Stimulated activated CD4-positive, alpha-beta T cell treated with anti-CD3 and anti-CD28 coated beads, Interleukin-1b, Interleukin-23, amount 100 ng/mL, for 4 hours (primary cell): ENCODE data around the gene RANBP1.

Source experiments
- DNase-seq, 2 donors: peaks; one replicate each; pipeline ENCODE4 v3.0.0-alpha.2; 2020; ENCODE audit warnings: low read depth in 2 of 2

Gene RANBP1

DNA sequence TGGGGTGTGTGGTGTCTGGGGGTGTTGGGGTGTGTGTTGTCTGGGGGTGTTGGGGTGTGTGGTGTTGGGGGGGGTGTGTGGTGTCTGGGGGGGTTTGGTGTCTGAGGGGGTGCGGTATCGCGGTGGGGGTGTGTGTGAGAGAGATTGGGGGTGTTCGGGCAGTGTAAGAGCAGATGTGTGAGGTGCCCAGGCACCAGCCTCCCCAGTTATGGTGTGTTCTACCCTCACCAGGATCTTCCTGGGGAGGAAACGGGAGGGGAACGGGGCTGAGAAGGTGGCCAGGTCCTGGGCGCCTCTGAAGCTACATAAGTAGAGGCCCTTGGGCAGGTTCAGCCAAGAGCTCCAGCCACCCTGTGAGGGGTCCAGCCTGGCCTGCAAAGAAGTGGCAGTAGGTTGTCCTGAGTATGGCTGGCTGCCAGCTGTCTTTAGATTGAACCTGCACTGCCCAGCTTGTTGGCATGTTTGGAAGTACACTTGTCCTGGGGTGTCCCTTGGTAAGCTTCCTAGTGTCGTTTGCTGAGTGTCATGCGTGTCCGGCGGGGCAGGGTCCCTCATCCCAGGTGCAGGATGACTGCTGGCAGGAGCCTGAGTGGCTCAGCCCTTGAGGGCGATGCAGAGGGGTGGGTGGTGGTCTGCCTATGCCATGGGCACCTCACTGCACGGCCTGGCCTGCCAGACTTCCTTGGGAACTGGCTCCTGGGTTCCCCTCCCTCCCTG, 7.6 kb downstream of the RANBP1 start:
- DNase-seq = no peak

DNA sequence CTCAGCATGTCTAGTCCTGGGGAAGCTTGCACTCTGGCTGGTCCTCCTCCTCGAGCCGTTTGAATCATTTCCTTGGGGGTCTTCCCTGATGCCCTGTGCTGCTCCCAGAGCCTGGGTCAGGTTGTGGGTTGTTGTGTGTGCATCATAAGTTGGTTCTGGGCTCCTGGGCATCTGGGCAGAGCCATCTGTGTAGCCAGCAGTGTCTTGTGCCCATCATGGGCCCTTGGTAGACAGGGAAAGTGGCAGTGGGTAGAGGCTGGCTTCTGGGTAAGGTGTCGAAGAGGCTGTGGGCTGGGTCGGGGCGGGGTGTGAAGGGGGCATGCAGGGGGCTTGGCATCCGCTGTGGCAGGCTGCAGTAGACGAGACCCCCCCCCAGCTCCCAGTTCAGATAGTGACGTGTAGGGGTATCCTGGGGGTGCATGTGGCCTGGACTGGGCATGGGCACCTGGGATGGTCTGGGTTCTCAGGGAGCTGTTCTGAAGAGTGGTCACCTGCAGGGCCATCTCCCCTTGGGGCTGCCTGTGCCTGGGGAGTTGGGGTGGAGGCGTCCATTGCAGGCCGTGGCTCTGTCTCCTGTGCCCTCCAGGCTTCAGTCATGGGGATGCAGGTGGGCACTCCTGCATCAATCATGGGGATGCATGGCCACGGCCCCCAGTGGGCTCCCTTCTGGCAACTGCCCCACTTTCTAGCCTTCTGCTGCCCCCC, 8.3 kb downstream of the RANBP1 start:
- no peak for DNase-seq

DNA sequence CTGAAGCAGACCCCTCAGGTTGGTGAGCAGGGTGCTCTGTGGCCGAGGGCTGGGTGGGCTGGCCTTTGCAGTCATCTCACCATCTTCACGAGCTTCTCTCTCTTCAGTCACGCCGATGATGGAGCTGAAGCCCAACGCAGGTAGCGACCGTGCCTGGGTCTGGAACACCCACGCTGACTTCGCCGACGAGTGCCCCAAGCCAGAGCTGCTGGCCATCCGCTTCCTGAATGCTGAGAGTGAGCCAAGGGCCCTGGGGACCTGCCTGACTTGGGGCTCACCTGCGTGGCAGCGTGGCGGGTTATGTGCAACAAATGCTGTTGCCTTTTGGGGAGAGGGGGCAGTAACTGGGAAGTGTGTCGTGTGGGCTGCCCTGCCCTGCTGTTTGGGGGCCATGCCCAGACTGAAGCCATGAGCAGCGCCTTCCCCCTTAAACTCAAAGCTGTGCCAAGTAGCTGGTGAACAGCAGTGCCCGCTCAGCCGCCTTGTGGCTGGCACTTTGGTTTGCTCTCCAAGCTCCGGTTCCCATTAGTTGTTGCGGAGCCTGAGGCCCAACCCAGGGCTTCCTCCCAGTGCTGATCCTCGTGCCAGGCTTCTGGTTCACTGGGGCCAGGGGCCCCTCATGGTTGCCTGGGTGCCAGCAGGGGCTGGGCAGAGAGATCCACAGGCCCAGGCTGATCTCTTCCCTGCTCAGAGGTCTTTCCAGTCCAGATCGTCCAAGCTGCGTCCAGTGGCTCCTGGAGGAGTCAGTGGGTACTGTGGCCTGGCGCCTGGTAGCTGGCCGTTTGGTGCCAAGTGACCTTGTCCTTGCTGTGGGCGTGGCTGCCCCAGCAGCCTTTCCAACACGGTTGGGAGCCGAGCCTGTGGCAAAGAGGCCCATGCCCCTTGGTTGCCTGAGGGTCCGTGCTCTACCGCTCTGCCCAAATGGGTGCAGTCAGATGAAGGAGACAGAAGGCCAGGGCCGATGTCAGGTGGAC, 9.6 kb downstream of the RANBP1 start:
- DNase-seq = no peak

DNA sequence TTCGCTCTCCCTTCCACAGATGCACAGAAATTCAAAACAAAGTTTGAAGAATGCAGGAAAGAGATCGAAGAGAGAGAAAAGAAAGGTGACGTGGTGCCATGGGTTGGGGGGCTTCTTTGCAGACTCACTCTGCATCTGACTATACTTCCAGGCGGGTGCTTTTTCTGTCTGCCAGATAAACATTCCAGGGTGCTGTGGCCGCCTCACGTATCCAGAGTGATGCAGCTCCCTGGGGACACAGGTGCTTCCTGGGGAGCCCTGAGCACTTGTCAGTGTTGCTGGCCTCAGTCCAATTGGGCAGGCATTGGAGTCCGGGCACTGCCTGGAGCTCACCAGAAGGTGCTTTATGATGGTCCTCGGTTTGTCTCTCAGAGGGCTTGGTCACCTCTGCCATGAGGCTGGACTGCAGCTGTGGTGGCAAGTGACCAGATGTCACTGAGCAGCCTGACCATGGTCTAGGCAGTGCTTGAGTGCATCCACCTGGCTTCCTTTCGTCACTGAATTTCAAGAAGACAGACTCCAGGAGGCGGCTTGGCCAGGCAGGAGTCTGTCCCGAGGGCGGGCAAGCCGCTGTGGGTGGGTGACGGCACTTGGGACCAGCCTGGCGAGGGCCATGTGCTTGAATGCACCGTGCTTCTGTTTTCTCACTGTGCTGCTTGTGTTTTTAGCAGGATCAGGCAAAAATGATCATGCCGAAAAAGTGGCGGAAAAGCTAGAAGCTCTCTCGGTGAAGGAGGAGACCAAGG, 10.6 kb downstream of the RANBP1 start:
- no peak for DNase-seq

DNA sequence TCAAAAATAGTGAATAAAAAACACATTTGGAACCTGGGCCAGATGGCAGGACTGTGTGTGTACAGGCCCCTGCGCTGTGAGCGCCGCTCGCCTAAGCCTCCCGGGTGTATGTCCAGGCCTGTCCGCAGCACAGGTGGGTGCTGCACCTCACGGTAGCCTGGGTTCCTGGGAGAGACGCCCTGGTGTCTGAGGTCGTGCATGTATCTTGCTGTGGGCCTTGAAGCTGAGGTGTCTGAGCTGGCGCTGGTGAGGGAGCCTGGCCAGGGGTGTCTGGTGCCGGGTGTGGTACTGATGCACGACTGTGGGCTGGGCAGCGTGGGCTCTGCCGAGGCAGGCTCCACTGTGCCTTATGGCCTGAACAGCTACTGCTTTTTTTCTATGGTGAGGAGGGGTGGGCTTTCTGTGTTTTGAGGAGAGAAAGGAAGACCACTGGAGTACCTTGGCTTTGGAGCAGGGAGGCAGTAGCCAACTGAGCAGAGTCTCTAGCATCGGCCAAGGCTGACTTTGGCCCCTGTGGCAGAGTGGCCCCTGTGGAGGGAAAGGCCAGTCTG, 11.5 kb downstream of the RANBP1 start:
- no peak for DNase-seq

DNA sequence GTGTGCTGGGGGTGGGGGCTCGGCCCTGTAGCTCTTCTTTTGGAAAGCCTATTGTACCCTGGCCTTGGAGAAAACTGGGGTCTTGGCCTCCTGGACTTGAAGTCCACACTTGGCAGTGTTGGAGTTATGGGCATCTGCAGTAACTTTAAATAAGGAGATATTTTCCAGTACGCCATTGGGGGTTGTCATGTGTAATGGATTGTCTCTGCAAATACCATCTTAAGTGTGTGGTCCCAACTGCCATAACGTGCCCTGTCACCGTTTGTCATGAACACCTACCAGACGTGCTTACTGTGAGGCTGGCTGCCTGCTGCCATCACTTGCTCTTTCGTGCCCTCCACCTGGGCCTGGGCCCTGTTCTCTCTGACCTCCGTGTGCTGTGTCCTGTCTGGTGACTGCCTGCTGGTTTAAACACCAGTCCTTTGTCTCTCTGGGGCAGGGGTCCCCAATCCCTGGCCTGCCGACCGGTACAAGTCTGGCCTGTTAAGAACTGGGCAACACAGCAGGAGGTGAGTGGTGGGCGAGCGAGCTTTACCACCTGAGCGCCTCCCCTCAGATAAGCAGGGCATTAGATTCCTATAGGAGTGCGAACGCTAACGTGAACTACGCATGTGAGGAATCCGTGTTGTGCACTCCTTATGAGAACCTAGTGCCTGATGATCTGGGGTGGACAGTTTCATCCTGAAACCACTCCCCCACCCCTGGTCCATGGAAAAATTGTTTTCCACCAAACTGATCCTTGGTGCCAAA, 12.1 kb downstream of the RANBP1 start:
- DNase-seq = no peak

DNA sequence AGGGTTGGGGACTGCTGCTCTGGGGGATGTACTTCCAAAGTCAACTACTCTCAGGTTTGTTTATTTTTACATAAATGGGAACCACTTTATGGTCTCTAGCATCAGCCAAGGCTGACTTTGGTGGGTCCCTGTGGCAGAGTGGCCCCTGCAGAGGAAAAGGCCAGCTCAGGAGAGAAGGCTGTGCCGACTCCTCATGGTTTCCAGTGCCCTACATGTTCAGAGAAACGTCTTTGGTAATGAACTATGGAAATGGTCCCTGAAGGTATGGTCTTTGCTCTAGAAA, 12.7 kb downstream of the RANBP1 start:
- DNase-seq = no peak

DNA sequence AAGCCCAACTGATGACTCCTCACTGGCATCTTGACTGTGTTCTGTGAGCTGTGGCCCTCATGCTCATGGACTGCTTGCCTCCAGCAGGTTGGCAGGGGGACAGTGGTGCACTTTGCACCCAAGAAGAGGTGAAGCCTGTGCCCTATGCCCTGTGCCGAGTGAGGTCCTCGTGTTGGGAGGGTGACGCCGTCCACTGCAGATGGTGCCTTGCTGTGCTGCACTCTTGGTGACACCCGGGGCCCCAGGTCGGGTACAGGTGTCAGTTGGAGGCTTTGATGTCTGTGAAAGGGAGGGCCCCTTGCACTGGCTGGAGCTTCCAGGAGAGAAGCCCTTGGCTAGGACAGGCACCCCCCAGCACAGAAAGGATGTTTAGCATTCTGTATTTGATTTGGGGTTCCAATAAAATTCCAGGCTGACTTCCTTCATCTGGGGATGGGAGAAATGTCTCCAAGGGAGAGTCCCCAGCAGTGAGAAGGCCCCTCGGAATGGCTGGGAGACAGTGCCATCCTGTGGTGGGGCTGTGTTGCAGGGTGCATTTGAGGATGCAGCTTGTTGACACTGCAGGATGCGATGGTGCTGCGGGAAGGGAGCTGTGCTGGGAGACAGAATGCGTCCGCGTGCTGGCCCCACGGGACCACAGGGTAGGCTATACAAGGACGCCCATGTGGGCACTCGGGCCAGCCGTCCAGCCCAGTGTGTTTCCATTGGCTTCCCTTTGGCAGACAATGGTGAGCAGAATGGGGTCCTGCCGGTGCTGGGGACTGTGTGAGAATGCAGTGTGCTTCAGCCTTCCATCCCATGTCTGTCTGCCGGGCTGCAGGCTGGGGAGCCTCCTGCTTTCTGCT, 13.2 kb downstream of the RANBP1 start:
- peak; percentile 40 to 43 for DNase-seq

DNA sequence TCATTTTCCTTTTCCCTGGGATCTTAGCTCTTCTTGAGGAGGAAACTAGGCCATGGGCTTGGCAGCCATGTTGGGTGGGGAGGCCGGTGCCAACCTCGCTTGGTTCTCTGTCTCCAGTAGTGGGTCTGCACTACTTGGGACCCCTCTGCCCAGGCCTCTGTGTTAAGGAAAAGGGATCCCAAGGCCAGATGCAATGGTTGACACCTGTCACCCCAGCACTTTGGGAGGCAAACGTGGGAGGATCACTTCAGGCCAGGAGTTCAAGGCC, 13.8 kb downstream of the RANBP1 start:
- DNase-seq = no peak

DNA sequence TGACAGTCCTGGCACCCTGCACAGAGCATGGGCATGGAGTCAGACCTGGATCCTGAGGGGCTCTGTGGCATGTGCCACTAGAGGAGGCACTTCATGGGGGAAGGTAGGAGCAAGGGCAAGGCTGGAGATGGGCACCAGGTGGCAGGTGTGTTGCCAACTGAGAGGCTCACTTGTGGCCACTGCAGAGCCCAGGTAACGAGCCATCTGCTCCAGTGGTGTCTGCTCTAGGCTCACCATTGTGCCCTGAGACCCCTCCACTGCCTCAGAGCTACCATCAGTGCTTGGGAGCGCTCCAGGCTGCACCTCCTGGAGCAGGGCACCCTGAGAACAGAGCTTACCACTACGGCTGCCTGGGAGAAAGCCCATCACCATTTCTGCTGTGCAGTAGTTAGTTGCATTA, 14.4 kb downstream of the RANBP1 start:
- DNase-seq = no peak

DNA sequence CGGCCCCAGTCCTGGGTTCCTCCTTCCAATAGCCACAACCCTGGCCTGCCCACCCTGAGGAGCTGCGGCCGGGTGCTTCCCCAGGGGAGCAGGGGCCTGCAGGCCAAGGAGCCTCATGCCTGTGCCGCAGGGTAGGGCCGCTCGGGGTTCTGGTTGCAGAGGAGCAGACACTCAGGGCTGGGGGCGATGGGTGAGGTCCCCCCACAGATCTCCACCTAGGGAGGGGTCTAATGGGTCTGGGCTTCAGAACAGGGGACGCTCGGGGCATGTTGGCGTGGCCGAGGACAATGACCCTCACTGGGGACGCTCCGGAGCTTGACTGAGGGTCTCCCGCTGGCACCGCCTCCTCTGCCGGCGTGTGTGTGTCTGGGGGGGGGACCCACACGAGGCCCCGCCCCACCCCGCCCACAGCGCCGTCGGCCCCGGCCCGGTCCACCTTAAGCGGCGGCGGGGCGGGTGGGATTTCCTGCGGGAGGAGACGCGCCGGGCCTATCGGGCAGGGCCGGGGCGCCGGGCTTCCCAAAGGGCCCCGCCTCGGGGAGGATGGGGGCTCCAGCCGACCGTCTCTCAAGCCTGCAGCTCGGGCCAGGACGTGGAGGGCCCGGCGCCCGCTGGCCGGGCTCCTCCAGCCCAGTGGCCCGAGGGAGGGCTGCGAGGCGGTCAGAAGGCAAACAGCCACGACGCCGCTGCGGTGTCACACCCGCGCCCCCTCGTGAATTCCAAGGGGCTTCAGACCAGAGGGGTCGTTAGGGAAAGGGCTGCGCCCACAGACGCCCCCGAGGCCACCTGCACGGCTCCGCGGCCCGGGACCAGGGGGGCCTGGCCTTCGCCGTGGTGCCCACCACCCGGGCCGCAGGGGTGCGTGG, 15.1 kb downstream of the RANBP1 start:
- DNase-seq = peak; percentile 65 to 85

DNA sequence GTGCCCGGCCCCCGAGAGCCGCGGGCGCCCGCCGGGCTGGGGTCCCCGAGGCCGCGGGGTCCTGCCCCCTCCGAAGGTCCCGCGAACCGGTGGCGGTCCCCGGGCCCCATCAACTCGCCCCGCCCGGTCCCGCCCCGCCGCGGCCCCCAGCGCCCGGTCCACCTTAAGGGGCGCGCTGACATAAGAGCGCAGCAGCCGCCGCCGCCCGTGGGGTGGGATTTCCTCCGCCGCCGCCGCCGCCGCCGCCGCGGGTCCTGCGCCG, 15.6 kb downstream of the RANBP1 start, which contains the start of gene ZDHHC8:
Gene ZDHHC8, plus strand, starts transcription at position 208 of the 262 bp plus-strand sequence. CDS start 144 bp downstream, outside the sequence.
- DNase-seq = peak; percentile 27 to 62

DNA sequence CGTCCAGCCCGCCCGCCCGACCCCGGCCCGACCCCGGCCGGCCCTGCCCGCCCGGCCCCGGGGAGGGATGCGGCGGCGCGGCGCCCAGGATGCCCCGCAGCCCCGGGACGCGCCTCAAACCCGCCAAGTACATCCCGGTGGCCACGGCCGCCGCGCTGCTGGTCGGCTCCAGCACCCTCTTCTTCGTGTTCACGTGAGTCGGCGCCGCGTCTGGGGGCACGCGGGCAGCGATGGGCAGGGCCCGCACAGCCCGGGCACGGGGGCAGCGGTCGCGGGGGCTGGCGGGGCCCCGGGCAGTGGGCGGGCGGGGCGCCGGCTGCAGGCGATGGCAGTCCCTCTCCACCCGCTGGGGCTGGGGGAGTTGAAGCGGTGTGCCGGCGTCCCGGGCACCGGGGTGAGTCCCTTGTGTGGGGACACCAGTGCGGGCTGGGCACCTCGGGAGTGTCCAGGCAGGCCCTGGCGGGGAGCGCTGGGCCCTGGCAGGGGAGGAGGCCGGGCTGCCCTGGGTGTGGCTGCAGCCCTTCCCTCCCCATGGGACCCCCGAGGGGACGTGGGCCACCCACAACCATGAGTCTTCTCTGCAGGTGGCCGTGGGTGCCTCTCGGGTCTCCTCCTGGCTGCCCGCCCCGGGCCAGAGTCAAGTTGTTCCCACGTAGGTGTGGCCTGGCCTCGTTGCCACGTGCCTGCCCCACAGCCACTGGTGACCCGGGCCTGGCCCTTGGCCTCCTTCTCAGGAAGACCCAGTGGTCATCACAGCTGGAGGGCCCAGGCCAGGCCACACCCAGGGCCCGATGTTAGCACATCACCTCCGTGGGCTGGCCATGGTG, 16.2 kb downstream of the RANBP1 start:
- DNase-seq = no peak

DNA sequence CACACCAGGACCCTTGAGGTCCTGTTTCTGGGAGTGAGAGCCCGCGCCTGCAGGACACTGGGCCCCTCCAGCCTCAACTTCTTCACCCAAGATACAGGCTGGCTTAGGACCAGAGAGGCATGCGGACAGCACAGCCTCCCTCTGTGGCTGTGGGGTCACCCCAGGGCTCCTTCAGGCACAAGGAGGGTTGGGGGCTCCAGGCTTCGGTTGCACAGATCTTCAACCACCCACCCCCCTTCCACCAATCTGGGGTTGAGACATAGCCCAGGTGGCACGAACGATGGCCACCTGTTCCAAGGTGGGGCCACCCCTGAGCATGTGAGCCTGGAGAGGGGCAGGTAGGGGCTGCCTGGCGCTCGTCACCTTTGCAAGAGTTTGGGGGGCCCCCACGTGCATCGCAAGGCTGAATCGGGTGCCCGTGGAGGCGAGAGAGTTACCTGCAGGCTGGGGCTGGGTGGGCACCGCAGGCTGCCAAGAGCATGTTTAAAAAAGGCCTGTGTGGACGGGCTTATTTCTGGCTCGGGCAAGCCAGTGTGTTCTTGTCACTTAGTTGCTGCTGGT, 16.9 kb downstream of the RANBP1 start:
- DNase-seq = no peak

DNA sequence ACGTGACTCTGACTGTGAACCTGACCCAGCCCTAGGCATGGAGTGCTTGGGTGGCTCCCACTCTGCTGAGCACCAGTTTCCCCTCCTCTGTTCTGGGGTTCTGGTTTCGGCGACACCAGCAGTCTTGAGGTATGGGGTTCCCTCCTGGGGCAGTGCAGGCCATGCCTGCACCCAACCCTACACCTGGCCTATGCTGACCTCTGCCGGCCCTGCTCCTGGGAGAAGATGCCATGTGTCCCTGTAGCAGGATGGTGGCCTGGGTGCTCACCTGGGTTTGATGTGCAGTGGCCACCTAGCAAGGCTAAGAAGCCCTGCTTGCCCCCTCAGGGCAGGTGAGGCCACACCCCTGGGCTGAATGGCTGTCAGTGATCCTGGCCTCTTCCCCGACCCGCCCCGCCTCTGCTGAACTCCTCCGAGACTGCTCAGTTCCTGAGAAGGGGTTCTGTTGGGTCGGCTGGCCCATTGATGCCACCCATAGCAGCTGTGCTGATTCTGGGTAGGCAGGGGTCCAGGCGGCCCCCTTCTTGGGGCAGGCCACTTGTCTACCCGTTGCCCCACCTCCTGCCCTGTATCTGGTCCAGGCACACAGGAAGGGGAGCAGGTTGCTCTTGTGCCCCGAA, 18.1 kb downstream of the RANBP1 start:
- DNase-seq = no peak

DNA sequence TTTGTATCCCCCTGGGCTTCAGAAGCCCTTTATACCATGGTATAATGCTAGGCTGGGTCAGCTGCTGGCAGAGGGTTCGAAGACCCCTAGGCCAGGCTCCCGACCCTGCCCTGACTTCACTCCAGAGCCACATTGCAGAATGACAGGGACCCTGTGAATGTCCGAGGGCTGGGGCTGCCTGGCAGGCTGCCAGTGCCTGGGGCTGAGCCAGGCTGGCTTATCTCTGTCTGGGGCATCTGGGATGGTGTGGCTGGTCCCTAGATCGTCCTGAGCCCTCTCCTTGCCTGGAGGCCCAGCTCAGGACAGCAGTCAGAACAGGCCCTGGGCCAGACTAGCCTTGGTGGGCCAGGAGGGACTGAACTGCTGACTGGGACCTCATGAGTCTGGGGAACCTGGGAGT, 19.4 kb downstream of the RANBP1 start:
- no peak for DNase-seq

DNA sequence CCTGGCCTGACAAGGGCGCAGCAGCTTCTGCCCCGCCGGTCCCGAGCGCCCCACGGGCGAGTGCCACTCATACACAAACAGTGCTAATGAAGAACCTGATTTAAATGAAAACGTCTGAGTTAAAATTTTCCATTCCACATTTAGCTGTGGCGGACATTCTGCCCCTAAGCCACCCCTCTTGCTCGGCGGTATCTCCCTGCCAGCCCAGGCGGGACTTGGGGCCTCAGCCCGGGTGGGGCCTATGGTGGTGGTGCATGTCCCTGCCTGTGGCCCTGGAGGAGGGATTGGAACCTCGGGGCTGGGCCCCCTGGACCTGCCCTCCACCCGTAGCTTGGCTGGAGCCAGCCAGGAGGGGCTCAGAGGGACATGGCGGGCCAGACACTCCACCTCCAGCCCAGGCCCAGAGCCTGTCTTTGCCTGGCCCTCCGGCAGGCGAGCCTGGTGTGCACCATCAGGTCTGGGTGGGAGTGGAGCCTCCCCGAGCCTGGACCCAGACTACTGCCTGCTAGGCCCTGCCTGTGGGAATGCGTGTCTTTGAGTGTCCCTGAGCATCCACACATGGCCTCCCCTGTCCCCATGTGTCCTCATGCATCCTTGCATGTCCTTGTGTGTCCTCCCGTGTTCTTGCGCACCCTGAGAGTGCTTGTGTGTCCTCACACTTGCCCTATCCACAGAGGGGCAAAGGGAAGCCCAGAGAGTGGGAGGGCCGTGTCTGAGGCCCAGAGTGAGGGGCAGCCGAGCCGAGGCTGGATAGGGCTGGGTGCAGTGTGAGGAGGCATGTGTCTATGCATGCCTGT, 20.1 kb downstream of the RANBP1 start:
- no peak for DNase-seq
